ENCODE measurements around the gene IDI1. TPM values are rescaled to one million over a fixed set of nuclear protein-coding genes. Genes with fewer than 3 reads are reported as not detected.
"Not testable (repeated sequence)": the region's sequence is repeated elsewhere in the genome, so short reads cannot be mapped to it uniquely, and the experiment has no call there.

Gene IDI1
- total RNA-seq, 1 experiment from 2014 or later = 105 TPM

GRCh38 chr10:1068380-1069361, 19.8 kb upstream of the IDI1 start:
- in situ Hi-C loops (cut with HindIII; ENCODE audit: low pct_unique_long_range_greater_than_20kb, low sequenced_read_pairs) = no loop called here

GRCh38 chr10:1066734-1067133, 17.8 kb upstream of the IDI1 start:
- in situ Hi-C loops (cut with HindIII; ENCODE audit: low pct_unique_long_range_greater_than_20kb, low sequenced_read_pairs); DNase-seq (ENCODE audit: low read depth): not testable (repeated sequence)

More at GRCh38 chr10:1068380-1069361, 19.8 kb upstream of the IDI1 start:
- DNase-seq (ENCODE audit: low read depth) = no peak

GRCh38 chr10:1064964-1065247, 16.0 kb upstream of the IDI1 start:
- DNase-seq (ENCODE audit: low read depth) = no peak
- in situ Hi-C loops (cut with HindIII; ENCODE audit: low pct_unique_long_range_greater_than_20kb, low sequenced_read_pairs) = no loop called here

- DNase-seq (ENCODE audit: low read depth) = no peak
- in situ Hi-C loops (cut with HindIII; ENCODE audit: low pct_unique_long_range_greater_than_20kb, low sequenced_read_pairs) = no loop called here
Observed at GRCh38 chr10:1063232-1063865, 14.4 kb upstream of the IDI1 start.

GRCh38 chr10:1061930-1062774, 13.2 kb upstream of the IDI1 start:
- in situ Hi-C loops (cut with HindIII; ENCODE audit: low pct_unique_long_range_greater_than_20kb, low sequenced_read_pairs) = no loop called here
- no peak for DNase-seq (ENCODE audit: low read depth)

GRCh38 chr10:1059902-1060301, 11.0 kb upstream of the IDI1 start:
- in situ Hi-C loops (cut with HindIII; ENCODE audit: low pct_unique_long_range_greater_than_20kb, low sequenced_read_pairs) = no loop called here
- no peak for DNase-seq (ENCODE audit: low read depth)

GRCh38 chr10:1058017-1058416, 9.1 kb upstream of the IDI1 start:
- no peak for DNase-seq (ENCODE audit: low read depth)
- in situ Hi-C loops (cut with HindIII; ENCODE audit: low pct_unique_long_range_greater_than_20kb, low sequenced_read_pairs) = no loop called here

GRCh38 chr10:1057106-1057657, 8.3 kb upstream of the IDI1 start:
- in situ Hi-C loops (cut with HindIII; ENCODE audit: low pct_unique_long_range_greater_than_20kb, low sequenced_read_pairs) = no loop called here
- DNase-seq (ENCODE audit: low read depth) = no peak

- DNase-seq (ENCODE audit: low read depth) = peak; percentile 86
- in situ Hi-C loops (cut with HindIII; ENCODE audit: low pct_unique_long_range_greater_than_20kb, low sequenced_read_pairs) = no loop called here
Observed at GRCh38 chr10:1056326-1057105, 7.6 kb upstream of the IDI1 start, which contains the start of gene WDR37. Gene WDR37 (plus strand): TSS chr10:1056385. CDS start chr10:1072156, 15,771 bp downstream.

GRCh38 chr10:1054684-1055083, 5.8 kb upstream of the IDI1 start:
- in situ Hi-C loops (cut with HindIII; ENCODE audit: low pct_unique_long_range_greater_than_20kb, low sequenced_read_pairs) = no loop called here
- no peak for DNase-seq (ENCODE audit: low read depth)

- DNase-seq (ENCODE audit: low read depth) = no peak
- in situ Hi-C loops (cut with HindIII; ENCODE audit: low pct_unique_long_range_greater_than_20kb, low sequenced_read_pairs) = no loop called here
Observed at GRCh38 chr10:1050554-1050953, 1.6 kb upstream of the IDI1 start.

GRCh38 chr10:1050145-1050544, 1.2 kb upstream of the IDI1 start:
- DNase-seq (ENCODE audit: low read depth) = no peak
- in situ Hi-C loops (cut with HindIII; ENCODE audit: low pct_unique_long_range_greater_than_20kb, low sequenced_read_pairs) = no loop called here

GRCh38 chr10:1049425-1049958, 573 bp upstream of the IDI1 start:
- in situ Hi-C loops (cut with HindIII; ENCODE audit: low pct_unique_long_range_greater_than_20kb, low sequenced_read_pairs) = no loop called here
- DNase-seq (ENCODE audit: low read depth) = no peak

GRCh38 chr10:1048349-1048731, 579 bp downstream of the IDI1 start:
- DNase-seq (ENCODE audit: low read depth) = no peak
- in situ Hi-C loops (cut with HindIII; ENCODE audit: low pct_unique_long_range_greater_than_20kb, low sequenced_read_pairs) = no loop called here

- in situ Hi-C loops (cut with HindIII; ENCODE audit: low pct_unique_long_range_greater_than_20kb, low sequenced_read_pairs) = no loop called here
- no peak for DNase-seq (ENCODE audit: low read depth)
Observed at GRCh38 chr10:1047937-1048336, 982 bp downstream of the IDI1 start.

- in situ Hi-C loops (cut with HindIII; ENCODE audit: low pct_unique_long_range_greater_than_20kb, low sequenced_read_pairs) = no loop called here
Observed at GRCh38 chr10:1045415-1045814, 3.5 kb downstream of the IDI1 start.

GRCh38 chr10:1044964-1045363, 4.0 kb downstream of the IDI1 start:
- DNase-seq (ENCODE audit: low read depth) = no peak
- in situ Hi-C loops (cut with HindIII; ENCODE audit: low pct_unique_long_range_greater_than_20kb, low sequenced_read_pairs) = no loop called here

More at GRCh38 chr10:1045415-1045814, 3.5 kb downstream of the IDI1 start:
- DNase-seq (ENCODE audit: low read depth) = no peak

All from Caki2 (cell line).